Measurements from ENCODE around the gene P4HTM.

Gene P4HTM

GRCh38 chr3:48982686-48983085 lies 7.4 kb upstream of the P4HTM start:
- no peak for DNase-seq (ENCODE audit: low read depth)
- TF ChIP-seq CTCF (IDR thresholded peaks at IDR 0.05; ENCODE audit: insufficient read depth, low read depth, low read length, missing control alignments) = no peak
- H3K4me3 ChIP-seq (ENCODE audit: low read depth, low read length) = no peak overlapping the region

- TF ChIP-seq CTCF (IDR thresholded peaks at IDR 0.05; ENCODE audit: insufficient read depth, low read depth, low read length, missing control alignments) = no peak
These were observed 6.9 kb upstream of the P4HTM start for GRCh38 chr3:48983096-48983495.

GRCh38 chr3:48984663-48985062 lies 5.4 kb upstream of the P4HTM start:
- DNase-seq (ENCODE audit: low read depth) = no peak
- no peak overlapping the region for H3K4me3 ChIP-seq (ENCODE audit: low read depth, low read length)
- no peak for TF ChIP-seq CTCF (IDR thresholded peaks at IDR 0.05; ENCODE audit: insufficient read depth, low read depth, low read length, missing control alignments)

More at GRCh38 chr3:48983096-48983495, 6.9 kb upstream of the P4HTM start:
- no peak for DNase-seq (ENCODE audit: low read depth)
- no peak overlapping the region for H3K4me3 ChIP-seq (ENCODE audit: low read depth, low read length)

GRCh38 chr3:48985831-48986376 lies 4.1 kb upstream of the P4HTM start:
- TF ChIP-seq CTCF (IDR thresholded peaks at IDR 0.05; ENCODE audit: insufficient read depth, low read depth, low read length, missing control alignments) = no peak
- DNase-seq (ENCODE audit: low read depth) = no peak
- no peak overlapping the region for H3K4me3 ChIP-seq (ENCODE audit: low read depth, low read length)

- peak overlapping the region; percentile 82 for H3K4me3 ChIP-seq (ENCODE audit: low read depth, low read length)
- no peak for TF ChIP-seq CTCF (IDR thresholded peaks at IDR 0.05; ENCODE audit: insufficient read depth, low read depth, low read length, missing control alignments)
- DNase-seq (ENCODE audit: low read depth) = no peak
These were observed 780 bp upstream of the P4HTM start for GRCh38 chr3:48989126-48989795.

GRCh38 chr3:48990636-48991469 lies 812 bp downstream of the P4HTM start:
- peak; percentile 51 for DNase-seq (ENCODE audit: low read depth)
- peak overlapping the region; percentile 82 for H3K4me3 ChIP-seq (ENCODE audit: low read depth, low read length)
- no peak for TF ChIP-seq CTCF (IDR thresholded peaks at IDR 0.05; ENCODE audit: insufficient read depth, low read depth, low read length, missing control alignments)

Measured in GM12865 (cell line).